Trophoblast cell (in vitro differentiated cells and primary cell): Measurements from ENCODE around the gene PAM16.

Experiments used
- DNase-seq, 2 donors: peaks; one replicate each; pipeline ENCODE4 v3.0.0-alpha.2; 2016
- H2AFZ ChIP-seq: 2 replicates; pipeline ENCODE4 v1.6.1; 2013; ENCODE audit warnings: low read length, moderate library complexity, mild to moderate bottlenecking; ENCODE audit not compliant: insufficient read depth, poor library complexity
- H2AK5ac ChIP-seq: 2 replicates; pipeline ENCODE4 v1.6.1; 2013; ENCODE audit warnings: mild to moderate bottlenecking, low read length
- H2BK120ac ChIP-seq: 2 replicates; pipeline ENCODE4 v1.6.1; 2013; ENCODE audit warnings: low read length, mild to moderate bottlenecking, moderate library complexity; ENCODE audit not compliant: insufficient read depth, poor library complexity
- H2BK12ac ChIP-seq: 2 replicates; pipeline ENCODE4 v1.6.1; 2013; ENCODE audit warnings: mild to moderate bottlenecking, low read length, moderate library complexity
- H2BK5ac ChIP-seq: 2 replicates; pipeline ENCODE4 v1.6.1; 2013; ENCODE audit warnings: low read length, low read depth, moderate library complexity, mild to moderate bottlenecking; ENCODE audit not compliant: poor library complexity
- H3K14ac ChIP-seq: 2 replicates; pipeline ENCODE4 v1.6.1; 2013; ENCODE audit warnings: mild to moderate bottlenecking, low read length
- H3K18ac ChIP-seq: 2 replicates; pipeline ENCODE4 v1.6.1; 2013; ENCODE audit warnings: mild to moderate bottlenecking, low read length
- H3K23ac ChIP-seq: 2 replicates; pipeline ENCODE4 v1.6.1; 2013; ENCODE audit warnings: low read length
- H3K27ac ChIP-seq: 2 replicates; pipeline ENCODE4 v1.5.1; 2013; ENCODE audit warnings: low read depth, mild to moderate bottlenecking, inconsistent platforms, low read length, moderate library complexity
- H3K27me3 ChIP-seq: 2 replicates; pipeline ENCODE4 v1.6.1; 2013; ENCODE audit warnings: inconsistent platforms, mild to moderate bottlenecking, low read length, moderate library complexity; ENCODE audit not compliant: insufficient read depth
- H3K36me3 ChIP-seq, 2 experiments: 1 replicate in 1 of 2; 2 replicates in 1 of 2; pipeline ENCODE4 v1.6.1; 2013; ENCODE audit warnings: low read length in 2 of 2, mild to moderate bottlenecking in 2 of 2, moderate library complexity in 1 of 2; ENCODE audit not compliant: insufficient read depth in 2 of 2, control insufficient read depth in 1 of 2
- H3K4ac ChIP-seq: 2 replicates; pipeline ENCODE4 v1.6.1; 2013; ENCODE audit warnings: low read depth, mild to moderate bottlenecking, low read length, moderate library complexity
- H3K4me1 ChIP-seq, 2 experiments: 1 replicate in 1 of 2; 2 replicates in 1 of 2; pipeline ENCODE4 v1.6.1; 2013; ENCODE audit warnings: low read length in 2 of 2, mild to moderate bottlenecking in 2 of 2, moderate library complexity in 1 of 2; ENCODE audit not compliant: insufficient read depth in 2 of 2, control insufficient read depth in 1 of 2
- H3K4me2 ChIP-seq: 2 replicates; pipeline ENCODE4 v1.6.1; 2013; ENCODE audit warnings: inconsistent platforms, mild to moderate bottlenecking, low read length, moderate library complexity
- H3K4me3 ChIP-seq: 2 replicates; pipeline ENCODE4 v1.5.1; 2013; ENCODE audit warnings: mild to moderate bottlenecking, low read depth, low read length, inconsistent platforms
- H3K79me1 ChIP-seq: one replicate; pipeline ENCODE4 v1.6.1; 2013; ENCODE audit warnings: low read length
- H3K79me2 ChIP-seq: 2 replicates; pipeline ENCODE4 v1.6.1; 2013; ENCODE audit warnings: low read length, mild to moderate bottlenecking; ENCODE audit not compliant: control insufficient read depth, insufficient read depth, poor library complexity
- H3K9ac ChIP-seq: 2 replicates; pipeline ENCODE4 v1.6.1; 2013; ENCODE audit warnings: mild to moderate bottlenecking, low read length
- H3K9me3 ChIP-seq: 2 replicates; pipeline ENCODE4 v1.6.1; 2013; ENCODE audit warnings: low read depth, mild to moderate bottlenecking, control low read depth, inconsistent platforms, low read length; ENCODE audit not compliant: insufficient read depth
- H4K12ac ChIP-seq: 2 replicates; pipeline ENCODE4 v1.6.1; 2013; ENCODE audit warnings: low read depth, mild to moderate bottlenecking, low read length, moderate library complexity
- H4K8ac ChIP-seq: 2 replicates; pipeline ENCODE4 v1.6.1; 2013; ENCODE audit warnings: low read depth, mild to moderate bottlenecking, low read length, moderate library complexity
- H4K91ac ChIP-seq: one replicate; pipeline ENCODE4 v1.6.1; 2013; ENCODE audit warnings: low read depth, mild to moderate bottlenecking, low read length, moderate library complexity
- WGBS: extraction: QIAGEN DNeasy Blood & Tissue Kit; methylation state at CpG from one replicate; pipeline ENCODE4 v1.1.7; 2013; ENCODE audit warnings: missing lambda C conversion rate; ENCODE audit not compliant: insufficient read length, insufficient coverage; ENCODE audit errors: extremely low coverage; 5-methylcytosine and 5-hydroxymethylcytosine counted together

PAM16 gene

GRCh38 chr16:4387781-4388180 lies 36.7 kb upstream of the PAM16 start:
- H3K4me3 ChIP-seq: no peak overlapping the region
- H3K9me3 ChIP-seq: peaks cover 2% of the 10 kb centered on the region
- H3K14ac ChIP-seq: peak overlapping the region; percentile 94
- H4K91ac ChIP-seq: peak overlapping the region; percentile 99
- H4K8ac ChIP-seq: peak overlapping the region; percentile 42
- H3K9ac ChIP-seq: no peak overlapping the region
- H3K4ac ChIP-seq: peak overlapping the region; percentile 56
- H2BK120ac ChIP-seq: peak overlapping the region; percentile 98
- no peak overlapping the region for H3K4me2 ChIP-seq
- peak overlapping the region; percentile 75 for H3K27ac ChIP-seq
- H3K27me3 ChIP-seq: no peaks in the 10 kb centered on the region
- H2AFZ ChIP-seq: peak overlapping the region; percentile 24
- H2BK5ac ChIP-seq: peak overlapping the region; percentile 90
- H2AK5ac ChIP-seq: peak overlapping the region; percentile 99
- no CpG with 5 or more reads among the region's 20 CpGs for WGBS
- no peak for DNase-seq
- peaks cover 13 to 14% of the 10 kb centered on the region in 2 experiments for H3K36me3 ChIP-seq
- H3K4me1 ChIP-seq: peaks cover 52 to 63% of the 10 kb centered on the region in 2 experiments
- peak overlapping the region; percentile 66 for H4K12ac ChIP-seq
- H2BK12ac ChIP-seq: peak overlapping the region; percentile 63
- peaks cover 16% of the 10 kb centered on the region for H3K79me2 ChIP-seq
- peak overlapping the region; percentile 44 for H3K18ac ChIP-seq
- peaks cover 44% of the 10 kb centered on the region for H3K79me1 ChIP-seq
- no peak overlapping the region for H3K23ac ChIP-seq

GRCh38 chr16:4386951-4387565 lies 35.9 kb upstream of the PAM16 start:
- Histone ChIP-seq H3K79me2 (peaks cover 15% of the 10 kb centered on the region), H3K4me2 (no peak overlapping the region), H3K27me3 (no peaks in the 10 kb centered on the region), H3K18ac (peak overlapping the region; percentile 74), H4K8ac (peak overlapping the region; percentile 78), H2BK120ac (peak overlapping the region; percentile 77), H2BK5ac (peak overlapping the region; percentile 71), H3K9ac (no peak overlapping the region), H3K4me3 (no peak overlapping the region), H2AFZ (peak overlapping the region; percentile 32), H2AK5ac (peak overlapping the region; percentile 82), H3K14ac (peak overlapping the region; percentile 89), H4K91ac (peak overlapping the region; percentile 99), H3K4me1 (peaks cover 44 to 56% of the 10 kb centered on the region in 2 experiments), H3K9me3 (peaks cover 2% of the 10 kb centered on the region), H4K12ac (peak overlapping the region; percentile 10), H3K79me1 (peaks cover 38% of the 10 kb centered on the region), H2BK12ac (peak overlapping the region; percentile 84), H3K27ac (no peak overlapping the region), H3K23ac (no peak overlapping the region), H3K36me3 (peaks cover 21% of the 10 kb centered on the region in 2 experiments), H3K4ac (peak overlapping the region; percentile 13)
- WGBS: no CpG with 5 or more reads among the region's 10 CpGs
- DNase-seq: no peak

GRCh38 chr16:4386451-4386805 lies 35.3 kb upstream of the PAM16 start:
- H3K27ac ChIP-seq: no peak overlapping the region
- peak overlapping the region; percentile 9 for H3K4ac ChIP-seq
- H3K4me2 ChIP-seq: no peak overlapping the region
- H3K36me3 ChIP-seq: peaks cover 27% of the 10 kb centered on the region in 2 experiments
- no peak overlapping the region for H3K23ac ChIP-seq
- peaks cover 4% of the 10 kb centered on the region for H3K9me3 ChIP-seq
- H2BK5ac ChIP-seq: peak overlapping the region; percentile 71
- WGBS: no CpG with 5 or more reads among the region's 8 CpGs
- peak overlapping the region; percentile 19 for H3K18ac ChIP-seq
- peak overlapping the region; percentile 77 for H2BK120ac ChIP-seq
- H3K14ac ChIP-seq: peak overlapping the region; percentile 89
- H3K79me1 ChIP-seq: peaks cover 34% of the 10 kb centered on the region
- H2AFZ ChIP-seq: no peak overlapping the region
- no peaks in the 10 kb centered on the region for H3K27me3 ChIP-seq
- DNase-seq: peak in 1 of 2 donors; percentile 59
- peak overlapping the region; percentile 82 for H2AK5ac ChIP-seq
- no peak overlapping the region for H3K9ac ChIP-seq
- H2BK12ac ChIP-seq: peak overlapping the region; percentile 84
- H3K4me3 ChIP-seq: no peak overlapping the region
- H3K4me1 ChIP-seq: peaks cover 41 to 50% of the 10 kb centered on the region in 2 experiments
- H3K79me2 ChIP-seq: peaks cover 15% of the 10 kb centered on the region
- peak overlapping the region; percentile 78 for H4K8ac ChIP-seq
- no peak overlapping the region for H4K12ac ChIP-seq
- H4K91ac ChIP-seq: peak overlapping the region; percentile 99

GRCh38 chr16:4385789-4386450 lies 34.8 kb upstream of the PAM16 start:
- Histone ChIP-seq H3K9ac (no peak overlapping the region), H2AFZ (no peak overlapping the region), H3K79me2 (peaks cover 15% of the 10 kb centered on the region), H3K27me3 (no peaks in the 10 kb centered on the region), H2AK5ac (peak overlapping the region; percentile 52), H2BK5ac (no peak overlapping the region), H3K4me3 (no peak overlapping the region), H3K9me3 (peaks cover 4% of the 10 kb centered on the region), H4K91ac (peak overlapping the region; percentile 99), H3K4me2 (no peak overlapping the region), H3K36me3 (peaks cover 32 to 33% of the 10 kb centered on the region in 2 experiments), H2BK120ac (peak overlapping the region; percentile 77), H3K14ac (no peak overlapping the region), H4K8ac (no peak overlapping the region), H3K23ac (no peak overlapping the region), H3K4me1 (peaks cover 41 to 49% of the 10 kb centered on the region in 2 experiments), H3K27ac (no peak overlapping the region), H2BK12ac (peak overlapping the region; percentile 84), H3K18ac (peak overlapping the region; percentile 19), H3K4ac (peak overlapping the region; percentile 0), H3K79me1 (peaks cover 33% of the 10 kb centered on the region), H4K12ac (no peak overlapping the region)
- no CpG with 5 or more reads among the region's 11 CpGs for WGBS
- DNase-seq: no peak
